GM18867 (cell line): ENCODE measurements around the gene NGEF.
"Not testable (repeated sequence)": the region's sequence is repeated elsewhere in the genome, so short reads cannot be mapped to it uniquely, and the experiment has no call there.

Source experiments
- ATAC-seq: cut with Tn5 transposase; IDR thresholded peaks from one replicate; pipeline ENCODE4 v1.9.1; 2021; ENCODE audit warnings: mild to moderate bottlenecking, moderate library complexity; ENCODE audit not compliant: unreplicated experiment

Gene NGEF

DNA sequence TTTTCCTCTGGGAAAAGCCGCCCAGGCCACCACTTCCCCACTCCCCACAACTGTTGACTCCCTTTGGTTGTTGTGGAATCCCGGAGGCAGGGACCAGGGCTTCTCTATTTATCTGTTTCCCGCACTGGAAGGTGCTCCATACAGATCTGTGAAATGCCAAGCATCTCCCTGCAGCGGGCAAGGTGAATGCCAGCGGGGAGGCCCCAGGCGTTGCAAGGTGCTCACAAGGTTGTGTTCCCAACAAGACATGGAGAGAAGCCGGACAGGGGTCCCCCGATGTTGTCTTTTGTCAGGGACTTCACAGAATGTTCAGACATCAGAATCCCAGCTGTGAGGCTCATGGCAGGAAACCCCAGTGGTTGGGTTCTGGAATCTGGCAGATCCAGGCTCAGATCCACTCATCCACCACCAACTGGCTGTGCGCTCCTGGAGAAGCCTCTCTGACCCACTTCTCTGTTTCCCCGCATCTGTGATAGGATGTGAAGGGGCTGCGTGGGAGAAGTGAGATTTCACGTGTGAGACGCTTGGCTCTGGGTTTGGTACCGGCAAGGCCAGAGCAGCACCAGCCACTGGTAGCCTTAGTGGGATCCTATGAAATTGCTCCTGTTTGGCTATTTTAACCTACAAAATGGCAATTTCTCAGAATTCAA lies 10.8 kb upstream of the NGEF start:
- ATAC-seq: no peak

DNA sequence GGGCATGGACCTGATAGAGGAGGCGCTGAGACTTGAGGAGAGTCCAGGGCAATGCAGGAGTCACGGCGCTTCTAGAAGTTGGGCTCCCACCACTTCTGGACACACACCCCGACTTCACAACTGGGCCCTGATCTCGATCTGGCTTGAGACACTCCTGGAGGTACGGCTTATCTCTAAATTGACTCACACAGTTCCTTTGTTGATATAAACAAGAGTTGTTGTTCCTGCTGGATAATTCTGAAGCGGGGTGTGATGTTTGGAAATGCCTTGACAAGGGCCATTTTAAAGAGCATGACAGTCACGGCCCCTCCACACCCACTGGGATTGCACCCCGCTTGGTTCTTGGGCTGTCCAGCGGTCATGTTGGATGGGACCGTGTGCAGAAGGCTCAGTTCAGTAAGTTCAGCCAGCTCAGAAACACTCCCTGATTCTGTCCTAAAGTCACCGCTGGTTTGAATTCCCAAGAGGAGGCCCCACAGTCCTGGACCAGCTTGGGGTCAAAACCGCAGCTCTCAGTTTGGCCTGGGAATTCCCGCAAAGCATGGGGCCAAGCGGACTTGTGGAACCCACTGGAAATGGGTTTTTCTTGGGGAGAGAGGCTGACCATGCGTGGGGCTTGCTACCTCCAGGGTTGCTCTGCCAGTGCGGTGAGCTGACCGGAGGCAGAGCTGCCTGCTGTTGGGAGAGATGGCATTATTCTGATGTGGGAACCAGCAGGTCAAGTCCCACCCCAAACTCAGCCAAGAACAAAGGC lies 10.1 kb upstream of the NGEF start:
- no peak for ATAC-seq

DNA sequence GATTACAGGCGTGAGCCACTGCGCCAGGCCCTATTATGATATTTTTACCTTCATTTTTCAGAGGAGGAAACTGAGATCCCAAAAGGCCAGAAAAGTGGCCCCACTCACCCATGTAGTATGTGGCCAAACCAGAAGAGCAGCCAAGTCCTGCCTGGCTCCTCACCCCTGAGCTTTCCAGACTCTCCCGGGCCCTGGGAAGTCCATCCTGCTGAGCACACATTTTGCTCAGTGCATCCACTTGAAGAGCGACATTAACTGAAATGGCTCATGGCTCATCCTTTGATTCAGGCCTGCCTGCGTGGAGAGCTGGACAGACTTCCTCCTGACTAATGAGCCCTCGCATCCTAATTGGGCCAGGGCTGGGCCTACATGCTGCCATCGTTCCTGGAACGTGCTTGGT lies 9.5 kb upstream of the NGEF start:
- no peak for ATAC-seq

DNA sequence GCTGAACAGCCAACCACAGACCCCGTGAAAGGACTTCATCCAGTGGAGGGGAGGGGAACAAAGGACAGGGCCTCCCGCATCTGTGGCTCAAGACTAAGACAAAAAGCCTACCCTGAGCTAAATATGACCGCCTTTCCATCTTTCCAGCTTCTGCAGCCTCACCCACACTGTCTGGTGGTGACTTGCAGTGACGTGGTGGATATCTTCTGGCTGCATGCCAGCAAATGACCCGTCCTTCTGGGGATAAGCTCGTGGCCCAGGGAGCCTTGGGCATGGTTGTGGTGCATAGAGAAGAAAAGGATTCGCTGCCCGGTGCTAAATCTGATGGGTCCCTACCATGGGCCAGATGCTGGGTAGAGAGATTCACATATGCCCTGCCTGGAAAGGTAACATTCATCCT lies 8.7 kb upstream of the NGEF start:
- ATAC-seq: no peak

DNA sequence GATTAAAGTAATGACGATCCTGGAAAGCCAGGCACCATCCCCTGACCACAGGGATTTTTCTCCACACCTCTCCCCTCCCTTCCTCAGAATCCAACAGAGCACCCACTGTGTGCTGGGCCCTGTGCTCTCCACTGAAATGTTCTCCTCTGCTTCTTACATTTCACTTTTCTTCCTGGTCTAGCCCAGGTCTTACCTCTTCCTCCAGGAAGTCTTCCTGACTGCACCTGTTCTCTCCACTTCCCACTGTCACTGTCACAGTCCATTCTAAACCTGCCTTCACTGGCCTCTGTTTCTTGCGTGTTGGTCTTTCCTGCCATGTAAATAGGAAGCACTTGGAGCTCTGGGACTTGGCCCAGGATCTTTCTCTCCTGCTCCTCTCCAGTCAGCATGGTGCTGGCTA lies 7.4 kb upstream of the NGEF start:
- ATAC-seq: no peak

DNA sequence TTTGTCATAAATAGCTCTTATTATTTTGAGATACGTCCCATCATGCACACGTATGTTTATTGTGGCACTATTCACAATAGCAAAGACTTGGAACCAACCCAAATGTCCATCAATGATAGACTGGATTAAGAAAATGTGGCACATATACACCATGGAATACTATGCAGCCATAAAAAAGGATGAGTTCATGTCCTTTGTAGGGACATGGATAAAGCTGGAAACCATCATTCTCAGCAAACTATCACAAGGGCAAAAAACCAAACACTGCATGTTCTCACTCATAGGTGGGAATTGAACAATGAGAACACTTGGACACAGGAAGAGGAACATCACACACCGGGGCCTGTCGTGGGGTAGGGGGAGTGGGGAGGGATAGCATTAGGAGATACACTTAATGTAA lies 6.6 kb upstream of the NGEF start:
- not testable (repeated sequence) for ATAC-seq

- no peak for ATAC-seq
Observed at GRCh38 chr2:233017947-233018346, 4.9 kb upstream of the NGEF start.

- ATAC-seq: no peak
Observed at GRCh38 chr2:233015019-233015645, 2.1 kb upstream of the NGEF start.

GRCh38 chr2:233013650-233014049 lies 594 bp upstream of the NGEF start:
- ATAC-seq: no peak

DNA sequence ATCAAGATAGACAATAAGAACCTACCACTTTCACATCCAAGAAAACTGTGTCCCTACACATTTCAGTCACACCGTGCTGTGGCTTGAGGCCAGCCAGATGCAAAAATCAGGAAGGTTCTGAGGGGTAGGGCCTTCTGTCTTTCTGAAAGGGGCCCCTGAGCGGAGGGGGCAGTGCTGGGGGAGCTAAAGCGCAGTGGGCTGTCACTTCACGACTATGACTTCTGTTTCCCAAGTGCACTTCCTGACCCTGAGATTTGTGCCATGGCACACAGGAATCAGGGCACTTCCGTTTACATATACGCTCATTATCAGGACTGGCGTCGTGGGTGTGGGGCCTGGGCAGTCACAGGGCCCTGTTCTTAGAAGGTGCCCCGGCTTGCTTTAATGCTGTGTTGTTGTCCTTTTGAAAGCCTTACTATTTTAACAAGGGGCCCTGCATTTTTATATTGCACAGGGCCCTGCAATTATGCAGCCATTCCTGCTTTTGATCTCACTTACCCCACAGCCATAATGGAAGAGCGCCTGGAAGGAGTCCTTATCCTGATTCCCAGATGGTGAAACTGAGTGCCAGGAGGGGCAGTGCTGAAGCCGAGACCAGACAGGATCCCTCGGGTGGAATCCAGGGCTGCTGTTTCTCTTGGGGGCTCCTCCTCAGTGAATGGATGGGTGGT lies 620 bp downstream of the NGEF start:
- no peak for ATAC-seq

DNA sequence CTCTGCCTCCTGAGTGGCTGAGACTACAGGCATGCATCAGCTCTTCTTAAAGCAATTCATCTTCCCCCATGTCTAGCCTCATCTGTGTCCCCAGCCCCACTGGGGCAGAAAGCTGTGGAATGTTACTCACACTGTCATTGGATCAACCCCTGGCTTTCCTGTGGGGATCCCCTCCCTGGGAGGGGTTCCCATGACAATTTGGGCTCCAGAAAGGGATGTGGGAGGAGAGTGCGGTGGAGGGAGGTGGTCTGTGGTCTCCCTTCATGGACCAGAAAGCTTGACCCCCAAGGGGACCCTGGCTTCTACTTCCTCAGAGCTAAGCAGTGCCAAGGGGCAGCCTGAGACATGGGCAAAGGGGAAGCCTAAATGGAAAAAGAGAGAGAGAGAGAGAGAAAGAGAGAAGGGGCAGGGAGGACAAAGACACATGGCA lies 1.3 kb downstream of the NGEF start:
- no peak for ATAC-seq

DNA sequence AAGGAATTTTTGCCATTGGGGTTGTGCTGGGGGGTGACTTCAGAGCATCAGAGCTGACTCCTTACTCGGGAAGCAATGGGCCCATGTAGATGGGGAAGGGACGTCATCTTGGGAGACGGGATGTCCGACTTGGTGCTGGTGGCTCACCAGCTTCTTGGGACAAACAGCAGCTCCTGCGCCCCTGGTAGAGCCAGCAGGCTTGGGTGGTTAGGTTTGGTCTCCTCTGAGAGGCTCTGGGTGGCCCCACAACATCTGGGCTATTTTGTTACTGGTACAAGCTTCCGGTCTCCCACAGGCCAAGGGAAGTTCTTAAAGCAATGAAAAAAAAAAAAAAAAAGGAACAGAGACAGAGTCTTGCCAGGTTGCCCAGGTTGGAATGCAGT lies 1.8 kb downstream of the NGEF start:
- no peak for ATAC-seq

DNA sequence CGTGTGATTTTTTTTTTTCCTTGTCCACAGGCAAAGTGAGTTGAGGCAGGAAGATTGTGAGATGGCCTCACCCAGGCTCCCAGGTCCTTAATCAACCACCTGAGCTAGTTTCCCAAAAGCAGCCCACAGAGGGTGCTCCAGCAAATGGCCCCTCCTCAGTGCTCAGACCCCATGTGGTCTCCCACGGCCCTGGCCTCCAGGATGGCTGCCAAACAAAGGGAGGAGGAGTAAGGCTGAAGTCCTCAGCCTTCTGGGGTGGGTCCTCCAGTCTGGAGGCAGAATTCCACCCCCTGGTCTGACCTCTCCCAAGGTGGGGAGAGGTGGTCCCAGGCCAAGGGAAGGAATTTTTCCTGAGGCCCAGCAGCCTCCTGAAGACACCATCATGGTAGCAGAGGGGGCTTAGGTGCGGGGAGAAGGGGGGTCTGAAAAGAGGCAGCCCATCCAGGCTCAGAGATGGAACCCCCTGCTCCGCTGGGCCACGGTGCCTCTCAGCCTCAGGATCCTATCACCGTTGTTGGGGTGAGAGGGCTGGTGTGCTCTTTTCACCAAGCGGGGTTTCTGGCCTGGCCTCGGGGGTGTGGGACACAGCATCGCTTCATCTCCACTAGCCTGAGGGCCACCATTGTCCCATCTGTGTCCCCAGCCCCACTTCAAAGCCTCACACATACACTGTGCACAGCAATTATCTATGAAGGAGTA lies 2.3 kb downstream of the NGEF start:
- no peak for ATAC-seq

- ATAC-seq: no peak
Observed at GRCh38 chr2:233009661-233010060, 3.4 kb downstream of the NGEF start.

DNA sequence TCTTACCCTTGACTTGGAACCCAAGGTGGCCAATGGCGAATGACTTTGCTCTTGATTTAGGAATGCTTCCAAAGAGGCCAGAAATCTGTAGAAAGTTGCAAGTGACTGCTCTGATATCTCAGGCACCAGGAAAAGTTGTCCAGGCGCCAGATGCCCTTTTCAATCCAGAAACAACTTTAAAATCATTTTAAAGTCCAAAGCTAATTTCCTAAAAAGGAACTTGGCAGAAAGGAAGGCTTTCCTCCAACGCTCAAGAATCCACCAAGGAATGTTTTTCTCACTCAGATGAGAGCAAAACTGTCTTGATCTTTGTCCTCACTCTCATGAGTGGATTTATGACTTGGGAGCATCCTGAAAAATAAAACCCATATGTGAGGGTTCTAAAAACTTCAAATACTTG lies 5.3 kb downstream of the NGEF start:
- ATAC-seq: no peak

DNA sequence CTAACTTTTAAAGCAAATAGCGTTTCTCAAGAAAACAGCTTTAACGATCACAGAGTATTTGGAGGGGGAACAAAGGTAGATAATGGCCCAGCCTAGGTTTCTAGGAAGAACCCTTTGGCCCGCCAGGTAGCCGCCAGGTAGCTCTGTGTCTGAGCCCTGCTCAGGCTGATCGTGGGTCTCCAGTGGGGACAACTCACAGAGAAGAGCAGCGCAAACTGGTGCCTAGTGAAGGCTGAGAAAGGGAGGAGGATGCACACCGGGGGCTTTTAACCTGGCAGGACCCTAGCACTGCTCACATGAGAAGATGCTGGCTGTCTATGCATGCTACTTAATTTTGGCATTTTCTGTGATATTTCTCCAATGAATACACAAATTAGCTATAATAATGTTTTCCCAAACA lies 5.8 kb downstream of the NGEF start:
- no peak for ATAC-seq

- no peak for ATAC-seq
Observed at GRCh38 chr2:233006648-233007047, 6.4 kb downstream of the NGEF start.

GRCh38 chr2:233005096-233005495 lies 8.0 kb downstream of the NGEF start:
- ATAC-seq: no peak

DNA sequence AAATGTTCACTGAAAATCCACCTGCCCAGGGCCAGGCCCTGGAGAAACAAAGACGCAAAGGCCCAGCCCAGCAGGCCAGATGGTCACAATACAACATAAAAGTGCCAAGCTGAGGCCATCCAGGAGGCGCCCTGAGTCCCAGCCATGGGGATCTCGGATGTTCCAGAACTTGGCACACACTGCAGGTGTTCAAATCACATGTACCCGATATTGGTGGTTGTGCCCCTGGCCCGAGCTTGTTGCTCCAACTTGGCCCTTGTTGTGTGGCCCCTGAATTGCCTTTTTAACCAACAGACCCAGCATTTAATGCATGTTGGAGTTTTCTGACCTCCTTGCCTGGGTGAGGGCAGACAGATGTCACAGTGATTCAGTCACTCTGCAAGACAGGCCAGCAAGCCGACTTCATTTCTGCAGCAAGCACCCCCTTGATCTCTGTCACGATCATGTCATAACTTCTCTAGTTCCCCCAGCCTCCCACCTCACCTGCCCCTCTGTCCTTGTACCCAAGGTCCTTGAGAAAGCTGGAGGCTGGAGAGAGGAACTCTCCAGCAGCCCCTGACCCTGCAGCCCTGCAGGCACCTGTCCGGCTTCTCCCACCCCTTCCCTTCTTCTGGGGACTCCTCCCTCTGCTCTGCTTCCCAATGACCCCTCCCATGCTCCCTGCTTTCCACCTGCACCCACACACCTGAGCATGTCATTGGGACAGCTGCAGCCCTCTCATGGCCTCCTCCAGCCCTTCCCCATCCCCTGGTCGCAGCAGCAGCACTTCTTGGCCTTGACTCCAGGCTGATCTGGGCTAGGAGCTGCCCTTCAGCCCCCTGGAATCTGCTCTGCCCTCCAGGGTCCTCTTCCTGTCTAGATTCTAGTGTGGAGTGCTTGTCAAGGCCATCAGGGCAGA lies 9.1 kb downstream of the NGEF start:
- ATAC-seq: no peak
